ENCODE data around the gene TAF4B.

Gene TAF4B

GRCh38 chr18:26215247-26215970, 10.8 kb upstream of the TAF4B start:
- TF ChIP-seq CREB1 (IDR thresholded peaks at IDR 0.05; ENCODE audit: low read depth) (no peak), EGR1 (IDR thresholded peaks at IDR 0.05) (no peak), CEBPB (IDR thresholded peaks at IDR 0.05) (no peak), FOXM1 (IDR thresholded peaks at IDR 0.05; ENCODE audit: borderline replicate concordance, low read depth) (no peak), ZBTB7A (IDR thresholded peaks at IDR 0.05; ENCODE audit: low read depth) (no peak), EP300 (IDR thresholded peaks at IDR 0.05; ENCODE audit: borderline replicate concordance) (no peak), USF1 (IDR thresholded peaks at IDR 0.05) (no peak), REST (IDR thresholded peaks at IDR 0.05; ENCODE audit: low read depth) (no peak), MAX (IDR thresholded peaks at IDR 0.05) (no peak), TCF12 (IDR thresholded peaks at IDR 0.05; ENCODE audit: low read depth) (no peak), TAF1 (IDR thresholded peaks at IDR 0.05; ENCODE audit: low read depth) (no peak)

GRCh38 chr18:26225022-26225693, 1.1 kb upstream of the TAF4B start:
- TF ChIP-seq USF1 (IDR thresholded peaks at IDR 0.05) = no peak
- no peak for TF ChIP-seq CREB1 (IDR thresholded peaks at IDR 0.05; ENCODE audit: low read depth)
- TF ChIP-seq TAF1 (IDR thresholded peaks at IDR 0.05; ENCODE audit: low read depth) = no peak
- TF ChIP-seq CEBPB (IDR thresholded peaks at IDR 0.05) = no peak
- TF ChIP-seq NFIC (IDR thresholded peaks at IDR 0.05) = no peak
- TF ChIP-seq YY1 (IDR thresholded peaks at IDR 0.05; ENCODE audit: low read depth) = no peak
- TF ChIP-seq RAD21 (IDR thresholded peaks at IDR 0.05; ENCODE audit: low read depth) = no peak
- no peak for TF ChIP-seq EGR1 (IDR thresholded peaks at IDR 0.05)
- TF ChIP-seq FOXM1 (IDR thresholded peaks at IDR 0.05; ENCODE audit: borderline replicate concordance, low read depth) = no peak
- TF ChIP-seq REST (IDR thresholded peaks at IDR 0.05; ENCODE audit: low read depth) = no peak
- TF ChIP-seq TEAD4 (IDR thresholded peaks at IDR 0.05) = no peak
- no peak for TF ChIP-seq MAX (IDR thresholded peaks at IDR 0.05)
- TF ChIP-seq EP300 (IDR thresholded peaks at IDR 0.05; ENCODE audit: borderline replicate concordance) = no peak
- TF ChIP-seq TCF12 (IDR thresholded peaks at IDR 0.05; ENCODE audit: low read depth) = no peak

- no peak for TF ChIP-seq USF1 (IDR thresholded peaks at IDR 0.05)
- TF ChIP-seq EGR1 (IDR thresholded peaks at IDR 0.05) = no peak
- TF ChIP-seq CEBPB (IDR thresholded peaks at IDR 0.05) = no peak
- no peak for TF ChIP-seq TAF1 (IDR thresholded peaks at IDR 0.05; ENCODE audit: low read depth)
- TF ChIP-seq MAX (IDR thresholded peaks at IDR 0.05) = no peak
- no peak for TF ChIP-seq YY1 (IDR thresholded peaks at IDR 0.05; ENCODE audit: low read depth)
- no peak for TF ChIP-seq TCF12 (IDR thresholded peaks at IDR 0.05; ENCODE audit: low read depth)
- no peak for TF ChIP-seq ZBTB7A (IDR thresholded peaks at IDR 0.05; ENCODE audit: low read depth)
- TF ChIP-seq RAD21 (IDR thresholded peaks at IDR 0.05; ENCODE audit: low read depth) = no peak
- no peak for TF ChIP-seq TEAD4 (IDR thresholded peaks at IDR 0.05)
- TF ChIP-seq EP300 (IDR thresholded peaks at IDR 0.05; ENCODE audit: borderline replicate concordance) = no peak
- no peak for TF ChIP-seq CREB1 (IDR thresholded peaks at IDR 0.05; ENCODE audit: low read depth)
- no peak for TF ChIP-seq FOXM1 (IDR thresholded peaks at IDR 0.05; ENCODE audit: borderline replicate concordance, low read depth)
- TF ChIP-seq REST (IDR thresholded peaks at IDR 0.05; ENCODE audit: low read depth) = no peak
- TF ChIP-seq NFIC (IDR thresholded peaks at IDR 0.05) = no peak
These were observed 373 bp upstream of the TAF4B start for GRCh38 chr18:26225915-26226228.
